H1 (cell line): Measurements from ENCODE around the gene METTL22. TPM values are rescaled to one million over a fixed set of nuclear protein-coding genes. Genes with fewer than 3 reads are reported as not detected.

Source experiments
- CTCF ChIA-PET: fragments of 300-600 bp; sonication (Branson Sonifier 250); formaldehyde crosslinking; loops from one replicate; lab custom pipeline; 2021; ENCODE audit not compliant: partially characterized antibody; lab: Charles Lee
- POLR2A ChIA-PET: fragments of 300-600 bp; sonication (Branson Sonifier 250); formaldehyde crosslinking; loops from one replicate; lab custom pipeline; 2021; ENCODE audit warnings: inconsistent platforms; ENCODE audit not compliant: partially characterized antibody; lab: Charles Lee
- DNase-seq, 2 experiments: peaks; one replicate each; pipeline versions ENCODE4 v3.0.0 to v3.0.0-alpha.2; 2010 to 2022; ENCODE audit warnings: low spot score in 2 of 2, low read depth in 1 of 2, mixed read lengths in 1 of 2
- FAIRE-seq: peaks from 2 replicates; lab custom pipeline; 2011; peaks lifted over from hg19 to GRCh38; lab: Jason Lieb, UNC
- H2AFZ ChIP-seq: 2 replicates; pipeline ENCODE4 v1.8.1; 2012; ENCODE audit warnings: low read length, inconsistent platforms
- H2AK5ac ChIP-seq: 2 replicates; pipeline ENCODE4 v1.6.1; 2013; ENCODE audit warnings: low read depth, low read length
- H2BK120ac ChIP-seq: replicated peaks from 2 replicates; pipeline ENCODE3; 2013; ENCODE audit warnings: low read depth, low read length, inconsistent platforms
- H2BK12ac ChIP-seq: 2 replicates; pipeline ENCODE4 v1.6.1; 2013; ENCODE audit warnings: low read depth, low read length
- H2BK15ac ChIP-seq: 2 replicates; pipeline ENCODE4 v1.6.1; 2013; ENCODE audit warnings: low read length
- H2BK20ac ChIP-seq: 2 replicates; pipeline ENCODE4 v1.6.1; 2013; ENCODE audit warnings: low read length
- H2BK5ac ChIP-seq: 2 replicates; pipeline ENCODE4 v1.6.1; 2013; ENCODE audit warnings: low read depth, low read length
- H3K14ac ChIP-seq: 2 replicates; pipeline ENCODE4 v1.6.1; 2013; ENCODE audit warnings: inconsistent platforms; ENCODE audit not compliant: insufficient read length
- H3K18ac ChIP-seq: 2 replicates; pipeline ENCODE4 v1.6.1; 2013; ENCODE audit warnings: low read length; ENCODE audit errors: extremely low read depth
- H3K23ac ChIP-seq: 2 replicates; pipeline ENCODE4 v1.6.1; 2013; ENCODE audit warnings: inconsistent platforms; ENCODE audit not compliant: insufficient read length
- H3K23me2 ChIP-seq: 2 replicates; pipeline ENCODE4 v1.6.1; 2013; ENCODE audit warnings: low read depth, low read length
- H3K27ac ChIP-seq: 2 replicates; pipeline ENCODE4 v1.6.1; 2011; ENCODE audit warnings: low read depth, low read length, inconsistent platforms
- H3K27me3 ChIP-seq, 4 experiments: replicated peaks in 1 of 4; 1 replicate in 1 of 4; 2 replicates in 3 of 4; pipeline versions ENCODE4 v1.6.1 to v1.8.1; 2011 to 2013; ENCODE audit warnings: low read length in 3 of 4, mild to moderate bottlenecking in 3 of 4, inconsistent platforms in 2 of 4, mixed read lengths in 2 of 4, moderate library complexity in 1 of 4; ENCODE audit not compliant: control insufficient read depth in 3 of 4, insufficient read depth in 3 of 4; ENCODE audit errors: extremely low read depth in 1 of 4
- H3K36me3 ChIP-seq, 4 experiments: 2 replicates each; pipeline versions ENCODE4 v1.6.1 to v1.8.1; 2011 to 2013; ENCODE audit warnings: mild to moderate bottlenecking in 4 of 4, low read length in 3 of 4, moderate library complexity in 2 of 4, control low read depth in 1 of 4, inconsistent platforms in 1 of 4; ENCODE audit not compliant: insufficient read depth in 4 of 4, control insufficient read depth in 2 of 4
- H3K4ac ChIP-seq: replicated peaks from 2 replicates; pipeline ENCODE3; 2013; ENCODE audit warnings: low read length, low read depth, mixed read lengths, inconsistent platforms; ENCODE audit not compliant: insufficient read length
- H3K4me1 ChIP-seq, 4 experiments: replicated peaks in 1 of 4; 1 replicate in 1 of 4; 2 replicates in 3 of 4; pipeline versions ENCODE4 v1.6.1 to v1.8.1; 2011 to 2013; ENCODE audit warnings: low read length in 3 of 4, inconsistent platforms in 2 of 4, mixed read lengths in 1 of 4; ENCODE audit not compliant: insufficient read depth in 4 of 4, control insufficient read depth in 3 of 4
- H3K4me2 ChIP-seq, 2 experiments: 2 replicates each; pipeline versions ENCODE4 v1.6.1 to v1.8.1; 2011 to 2013; ENCODE audit warnings: low read depth in 2 of 2, low read length in 2 of 2, control low read depth in 1 of 2, inconsistent platforms in 1 of 2, mild to moderate bottlenecking in 1 of 2; ENCODE audit not compliant: insufficient read depth in 1 of 2
- H3K4me3 ChIP-seq, 4 experiments: fragments of 200-600, 300-600 bp in 1 of 4; sonication (generic), shearing (Covaris generic), sonication (Bioruptor Twin) in 1 of 4; 2 replicates each; pipeline versions ENCODE4 v1.5.1 to v1.8.1; 2011 to 2016; ENCODE audit warnings: low read length in 4 of 4, low read depth in 3 of 4, control low read depth in 2 of 4, inconsistent platforms in 2 of 4, mild to moderate bottlenecking in 2 of 4, mixed read lengths in 1 of 4, moderate library complexity in 1 of 4; ENCODE audit not compliant: insufficient read depth in 2 of 4; ENCODE audit errors: extremely low read depth in 1 of 4
- H3K56ac ChIP-seq: replicated peaks from 2 replicates; pipeline ENCODE3; 2013; ENCODE audit warnings: low read depth, mild to moderate bottlenecking, mixed read lengths, low read length, inconsistent platforms; ENCODE audit not compliant: insufficient read length
- H3K79me1 ChIP-seq: 2 replicates; pipeline ENCODE4 v1.6.1; 2013; ENCODE audit warnings: low read depth, low read length, control low read depth
- H3K79me2 ChIP-seq, 2 experiments: 2 replicates each; pipeline versions ENCODE4 v1.6.1 to v1.8.1; 2012 to 2013; ENCODE audit warnings: low read length in 2 of 2, mild to moderate bottlenecking in 2 of 2, inconsistent platforms in 1 of 2; ENCODE audit not compliant: insufficient read depth in 2 of 2, control insufficient read depth in 1 of 2
- H3K9ac ChIP-seq, 4 experiments: replicated peaks in 1 of 4; 1 replicate in 1 of 4; 2 replicates in 3 of 4; pipeline versions ENCODE4 v1.6.1 to v1.8.1; 2011 to 2013; ENCODE audit warnings: low read depth in 3 of 4, low read length in 3 of 4, control low read depth in 2 of 4, mild to moderate bottlenecking in 2 of 4, moderate library complexity in 2 of 4, inconsistent platforms in 1 of 4; ENCODE audit errors: extremely low read depth in 1 of 4
- H3K9me3 ChIP-seq, 2 experiments: 2 replicates each; pipeline versions ENCODE4 v1.6.1 to v1.8.1; 2012 to 2013; ENCODE audit warnings: mild to moderate bottlenecking in 2 of 2, moderate library complexity in 2 of 2, control low read depth in 1 of 2, inconsistent platforms in 1 of 2, low read depth in 1 of 2, low read length in 1 of 2, mixed read lengths in 1 of 2; ENCODE audit not compliant: insufficient read depth in 2 of 2
- H4K20me1 ChIP-seq, 2 experiments: replicated peaks in 1 of 2; 2 replicates each; pipeline versions ENCODE3 to v1.8.1; 2011 to 2013; ENCODE audit warnings: inconsistent platforms in 2 of 2, low read length in 2 of 2, mild to moderate bottlenecking in 1 of 2; ENCODE audit not compliant: insufficient read depth in 2 of 2, control insufficient read depth in 1 of 2
- H4K5ac ChIP-seq: 2 replicates; pipeline ENCODE4 v1.6.1; 2013; ENCODE audit warnings: low read length, low read depth, mixed read lengths, inconsistent platforms; ENCODE audit not compliant: insufficient read length
- H4K8ac ChIP-seq: 2 replicates; pipeline ENCODE4 v1.8.0; 2013; ENCODE audit warnings: mild to moderate bottlenecking, moderate library complexity, low read length, inconsistent platforms; ENCODE audit not compliant: insufficient read depth; ENCODE audit errors: extremely low read depth
- H4K91ac ChIP-seq: replicated peaks from 2 replicates; pipeline ENCODE3; 2013; ENCODE audit warnings: low read length, mixed read lengths, inconsistent platforms; ENCODE audit not compliant: insufficient read length
- ATF2 ChIP-seq: IDR thresholded peaks from 2 replicates; pipeline ENCODE4 v1.6.1; 2012; ENCODE audit warnings: low read length, inconsistent platforms
- GABPA ChIP-seq: IDR thresholded peaks from 2 replicates; pipeline ENCODE4 v1.6.1; 2011; ENCODE audit warnings: mild to moderate bottlenecking, low read length, moderate library complexity, borderline replicate concordance; ENCODE audit not compliant: insufficient read depth
- JUN ChIP-seq: IDR thresholded peaks from 2 replicates; pipeline ENCODE4 v1.6.1; 2011; ENCODE audit warnings: low read depth, mild to moderate bottlenecking, improper control_type of control experiment, low read length
- MAFK ChIP-seq: IDR thresholded peaks from 2 replicates; pipeline ENCODE4 v1.6.1; 2012; ENCODE audit warnings: low read depth, mild to moderate bottlenecking, improper control_type of control experiment, low read length
- RBBP5 ChIP-seq: IDR thresholded peaks from 2 replicates; pipeline ENCODE4 v1.7.1; 2012; ENCODE audit warnings: low read depth, mild to moderate bottlenecking, inconsistent platforms, low read length, moderate library complexity, borderline replicate concordance
- USF2 ChIP-seq: IDR thresholded peaks from 2 replicates; pipeline ENCODE4 v1.6.1; 2011; ENCODE audit warnings: low read length, improper control_type of control experiment
- WGBS, 2 experiments: shearing (Covaris generic) in 1 of 2; methylation state at CpG; one replicate each; pipeline versions ENCODE4 v1.1.6 to v1.1.7; 2013 to 2015; ENCODE audit warnings: low lambda C conversion rate in 2 of 2, mixed read lengths in 2 of 2, inconsistent platforms in 1 of 2, low coverage in 1 of 2, missing lambda C conversion rate in 1 of 2; ENCODE audit not compliant: insufficient replicate concordance in 2 of 2, insufficient coverage in 1 of 2, insufficient read length in 1 of 2; ENCODE audit errors: extremely low coverage in 1 of 2, missing lambda C conversion rate in 1 of 2; 5-methylcytosine and 5-hydroxymethylcytosine counted together
- polyA plus RNA-seq, 7 experiments: library from polyadenylated mRNA; depleted of rRNA in 3 of 7; stranded (reverse) in 5 of 7; unstranded in 2 of 7; fragments of >200 nt in 5 of 7; fragments of 200-250 nt in 2 of 7; gene quantifications; 1 replicate in 5 of 7; 2 replicates in 1 of 7; 4 replicates in 1 of 7; pipeline versions ENCODE4 v1.2.1 to v1.2.3, GENCODE V29; 2011 to 2013; ENCODE audit warnings: missing spikeins in 2 of 7, mixed read lengths in 2 of 7
- total RNA-seq: library from RNA; stranded (reverse); fragmentation: NEBNext Ultra II Directional; extraction: Animal tissue kit (Norgen Biotek cat#: 25700); gene quantifications from 2 replicates; pipeline ENCODE4 v1.2.1, GENCODE V29; 2021

METTL22 gene
- total and polyA plus RNA-seq, 2 of the 8 experiments (the other 6 are each of a cell fraction or from before 2014, with no cell fraction given), result 56.7 to 85.2 TPM

- H3K27me3 ChIP-seq, result no peaks in the 10 kb centered on the region
- H3K27ac ChIP-seq, result no peak overlapping the region
- no peak overlapping the region for H2AFZ ChIP-seq
- no peak overlapping the region for H3K56ac ChIP-seq
- no peak for TF ChIP-seq ATF2
- no peak for TF ChIP-seq USF2
- no peak for TF ChIP-seq GABPA
- no peak for TF ChIP-seq RBBP5
- TF ChIP-seq MAFK, result peak; percentile 86
- TF ChIP-seq JUN, result no peak
- no peaks in the 10 kb centered on the region for H3K79me2 ChIP-seq
- no peaks in the 10 kb centered on the region for H3K79me1 ChIP-seq
- no peak overlapping the region for H2AK5ac ChIP-seq
- H3K23me2 ChIP-seq, result no peaks in the 10 kb centered on the region
- no peak overlapping the region for H2BK20ac ChIP-seq
- H3K4me3 ChIP-seq, result no peak overlapping the region
- no peak overlapping the region for H3K4ac ChIP-seq
- peaks cover 0 to 3% (median 0%) of the 10 kb centered on the region in 4 experiments; a peak in 1 of 7 replicates for H3K4me1 ChIP-seq
- H2BK5ac ChIP-seq, result no peak overlapping the region
- no peak overlapping the region for H4K5ac ChIP-seq
- POLR2A ChIA-PET, result no interaction called here
- H4K8ac ChIP-seq, result no peak overlapping the region
- no peak overlapping the region for H3K9ac ChIP-seq
- no peak overlapping the region for H4K91ac ChIP-seq
- FAIRE-seq (no peak), DNase-seq (no peak)
- no peak overlapping the region for H3K18ac ChIP-seq
- WGBS, 2 experiments, result 85% methylated on average over 8 of the region's 8 CpGs; no CpG with 5 or more reads in 1 of the 2 experiments
- no peak overlapping the region for H3K14ac ChIP-seq
- H3K36me3 ChIP-seq, result no peaks in the 10 kb centered on the region
- no peak overlapping the region for H3K23ac ChIP-seq
- H3K9me3 ChIP-seq, result peaks cover 10 to 12% of the 10 kb centered on the region in 2 experiments
- H4K20me1 ChIP-seq, result no peaks in the 10 kb centered on the region
- H3K4me2 ChIP-seq, result no peak overlapping the region
- H2BK12ac ChIP-seq, result no peak overlapping the region
- H2BK120ac ChIP-seq, result no peak overlapping the region
- CTCF ChIA-PET, result interaction anchor here (1.5 kb wide), 1 partner anchor 16 kb away, joined by 3 read pairs; no protein-coding TSS in a partner anchor
- H2BK15ac ChIP-seq, result no peak overlapping the region
Measured at GRCh38 chr16:8691728-8692127, 70.2 kb downstream of the METTL22 start.
